Neural progenitor cell (in vitro differentiated cells): Measurements from ENCODE around the gene STX8.

Experiments used
- CTCF ChIP-seq: fragments of 200-600 bp; sonication (generic); IDR thresholded peaks from 2 replicates; pipeline ENCODE4 v1.5.1; 2017; ENCODE audit warnings: antibody characterized with exemption, mild to moderate bottlenecking
- EZH2 ChIP-seq: fragments of 200-600 bp; sonication (generic); IDR thresholded peaks from 2 replicates; pipeline ENCODE4 v1.6.1; 2017; ENCODE audit warnings: antibody characterized with exemption, mild to moderate bottlenecking, moderate library complexity
- EZH2phosphoT487 ChIP-seq: fragments of 200-600 bp; sonication (generic); IDR thresholded peaks from 2 replicates; pipeline ENCODE4 v1.6.1; 2017; ENCODE audit warnings: antibody characterized with exemption

DNA sequence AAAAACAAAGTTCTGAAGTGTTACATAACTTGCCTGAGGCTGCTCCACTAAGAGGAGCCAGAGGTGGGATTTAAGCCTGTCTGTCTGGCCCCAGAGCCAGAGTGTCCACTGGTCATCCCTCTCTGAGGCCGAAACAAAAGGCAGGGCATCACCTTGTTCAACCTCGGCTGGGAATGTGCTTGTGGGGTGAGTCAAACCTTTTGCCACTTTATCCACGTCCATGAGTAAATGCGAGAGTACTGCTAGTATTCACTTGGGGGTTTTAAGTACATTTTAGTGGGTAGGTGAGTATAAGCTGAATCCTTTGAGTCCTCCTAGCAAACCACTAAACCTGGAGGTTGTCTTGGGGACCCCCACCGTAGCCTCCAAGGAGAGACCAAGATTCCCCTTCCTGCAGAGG lies 103.5 kb downstream of the STX8 start:
- TF ChIP-seq CTCF (no peak), EZH2 (no peak), EZH2phosphoT487 (no peak)
